IMR-90 (cell line): ENCODE results near the gene RGSL1. TPM values are rescaled to one million over a fixed set of nuclear protein-coding genes. Genes with fewer than 3 reads are reported as not detected.

Source experiments
- ATAC-seq: fragments of 200-7000 bp; cut with Tn5 transposase; 2 replicates; pipeline ENCODE4 v1.9.1; 2020; ENCODE audit warnings: low read depth, mild to moderate bottlenecking, moderate library complexity
- BruUV-seq: library from RNA; stranded (reverse); fragments of 400-500 nt; replicated peaks from 2 replicates; lab custom pipeline; 2021; lab: Mats Ljungman, UMichigan
- CTCF ChIA-PET: fragments of 300-600 bp; formaldehyde crosslinking; extraction: SDS; loops from one replicate; lab custom pipeline; 2021; ENCODE audit warnings: antibody characterized with exemption; lab: Yijun Ruan, JAX
- POLR2A ChIA-PET: fragments of 300-600 bp; sonication (Branson Sonifier 250); formaldehyde crosslinking; loops from one replicate; lab custom pipeline; 2022; ENCODE audit warnings: antibody characterized with exemption; ENCODE audit not compliant: unreplicated experiment; lab: Charles Lee
- DNase-seq: peaks from one replicate; pipeline ENCODE4 v3.0.0; 2013
- H2AFZ ChIP-seq: replicated peaks from 2 replicates; pipeline ENCODE3; 2013; ENCODE audit warnings: low read length, mild to moderate bottlenecking; ENCODE audit not compliant: poor library complexity
- H2AK5ac ChIP-seq: 2 replicates; pipeline ENCODE4 v1.6.1; 2013; ENCODE audit warnings: low read depth, low read length, inconsistent platforms
- H2AK9ac ChIP-seq: replicated peaks from 2 replicates; pipeline ENCODE3; 2013; ENCODE audit warnings: mild to moderate bottlenecking, low read depth, low read length, moderate library complexity; ENCODE audit not compliant: poor library complexity
- H2BK120ac ChIP-seq: 2 replicates; pipeline ENCODE4 v1.6.1; 2013; ENCODE audit warnings: low read depth, low read length, inconsistent platforms
- H2BK15ac ChIP-seq: 3 replicates; pipeline ENCODE4 v1.6.1; 2013; ENCODE audit warnings: low read depth, low read length, inconsistent platforms
- H2BK20ac ChIP-seq: 2 replicates; pipeline ENCODE4 v1.6.1; 2013; ENCODE audit warnings: low read depth, mild to moderate bottlenecking, inconsistent platforms, low read length, moderate library complexity
- H2BK5ac ChIP-seq: 2 replicates; pipeline ENCODE4 v1.6.1; 2013; ENCODE audit warnings: mild to moderate bottlenecking, low read depth, low read length, inconsistent platforms; ENCODE audit not compliant: poor library complexity, severe bottlenecking
- H3K14ac ChIP-seq: replicated peaks from 2 replicates; pipeline ENCODE4 v1.6.1; 2013; ENCODE audit warnings: low read depth, low read length, inconsistent platforms
- H3K18ac ChIP-seq: 2 replicates; pipeline ENCODE4 v1.6.1; 2013; ENCODE audit warnings: low read depth, low read length, control low read depth
- H3K23ac ChIP-seq: 2 replicates; pipeline ENCODE4 v1.6.1; 2013; ENCODE audit warnings: low read depth, low read length, inconsistent platforms
- H3K27ac ChIP-seq: 2 replicates; pipeline ENCODE4 v1.5.1; 2013; ENCODE audit warnings: mild to moderate bottlenecking, control low read depth, low read length; ENCODE audit not compliant: insufficient read depth
- H3K27me3 ChIP-seq: 2 replicates; pipeline ENCODE4 v1.6.1; 2013; ENCODE audit warnings: low read length; ENCODE audit not compliant: control insufficient read depth, insufficient read depth
- H3K36me3 ChIP-seq: 2 replicates; pipeline ENCODE4 v1.6.1; 2013; ENCODE audit warnings: low read length, mixed read lengths; ENCODE audit not compliant: control insufficient read depth, insufficient read depth
- H3K4ac ChIP-seq: 2 replicates; pipeline ENCODE4 v1.6.1; 2013; ENCODE audit warnings: low read depth, low read length, inconsistent platforms
- H3K4me1 ChIP-seq: 2 replicates; pipeline ENCODE4 v1.6.1; 2013; ENCODE audit warnings: low read length, mixed read lengths; ENCODE audit not compliant: control insufficient read depth, insufficient read depth
- H3K4me2 ChIP-seq: 2 replicates; pipeline ENCODE4 v1.6.1; 2013; ENCODE audit warnings: low read depth, mild to moderate bottlenecking, control low read depth, low read length, moderate library complexity
- H3K4me3 ChIP-seq: 2 replicates; pipeline ENCODE4 v1.5.1; 2013; ENCODE audit warnings: low read depth, mild to moderate bottlenecking, control low read depth, low read length, moderate library complexity; ENCODE audit not compliant: insufficient read depth
- H3K56ac ChIP-seq: 2 replicates; pipeline ENCODE4 v1.6.1; 2013; ENCODE audit warnings: low read length, inconsistent platforms; ENCODE audit not compliant: insufficient read depth; ENCODE audit errors: extremely low read depth
- H3K79me1 ChIP-seq, 2 experiments: 2 replicates each; pipeline ENCODE4 v1.6.1; 2013; ENCODE audit warnings: low read length in 2 of 2, inconsistent platforms in 1 of 2, low read depth in 1 of 2
- H3K9ac ChIP-seq: 2 replicates; pipeline ENCODE4 v1.6.1; 2013; ENCODE audit warnings: low read depth, low read length, control low read depth
- H3K9me1 ChIP-seq: 2 replicates; pipeline ENCODE4 v1.6.1; 2013; ENCODE audit warnings: low read length, inconsistent platforms; ENCODE audit not compliant: insufficient read depth
- H3K9me3 ChIP-seq: 2 replicates; pipeline ENCODE4 v1.6.1; 2013; ENCODE audit warnings: low read length; ENCODE audit not compliant: control insufficient read depth, insufficient read depth
- H4K20me1 ChIP-seq: 2 replicates; pipeline ENCODE4 v1.6.1; 2013; ENCODE audit warnings: low read length, inconsistent platforms; ENCODE audit not compliant: insufficient read depth
- H4K5ac ChIP-seq: 2 replicates; pipeline ENCODE4 v1.6.1; 2013; ENCODE audit warnings: mild to moderate bottlenecking, low read depth, low read length, control low read depth
- H4K8ac ChIP-seq, 2 experiments: 2 replicates each; pipeline ENCODE4 v1.6.1; 2013; ENCODE audit warnings: low read depth in 2 of 2, low read length in 2 of 2, control low read depth in 1 of 2, inconsistent platforms in 1 of 2
- H4K91ac ChIP-seq: 2 replicates; pipeline ENCODE4 v1.6.1; 2013; ENCODE audit warnings: low read depth, low read length, inconsistent platforms; ENCODE audit not compliant: insufficient read depth
- BHLHE40 ChIP-seq: fragments of 150-350 bp; IDR thresholded peaks from 2 replicates; pipeline ENCODE4 v1.6.1; 2016; ENCODE audit warnings: mild to moderate bottlenecking, low read depth, low read length
- CEBPB ChIP-seq: IDR thresholded peaks from 2 replicates; pipeline ENCODE4 v1.6.1; 2012; ENCODE audit warnings: low read depth, low read length, improper control_type of control experiment
- CHD1 ChIP-seq: IDR thresholded peaks from 2 replicates; pipeline ENCODE4 v1.6.1; 2012; ENCODE audit warnings: low read depth, low read length, improper control_type of control experiment
- CTCF ChIP-seq: conservative IDR thresholded peaks from 2 replicates; pipeline ENCODE4 v1.5.1; 2012; ENCODE audit warnings: mild to moderate bottlenecking, low read depth, low read length, improper control_type of control experiment
- ELK1 ChIP-seq: fragments of 150-350 bp; IDR thresholded peaks from 2 replicates; pipeline ENCODE4 v1.6.1; 2016; ENCODE audit warnings: low read depth, mild to moderate bottlenecking, low read length, moderate library complexity, borderline replicate concordance
- FOS ChIP-seq: fragments of 150-350 bp; IDR thresholded peaks from 2 replicates; pipeline ENCODE4 v1.6.1; 2016; ENCODE audit warnings: low read depth, low read length
- MAFK ChIP-seq: IDR thresholded peaks from 2 replicates; pipeline ENCODE4 v1.6.1; 2012; ENCODE audit warnings: low read depth, low read length, improper control_type of control experiment
- MAZ ChIP-seq: IDR thresholded peaks from 2 replicates; pipeline ENCODE4 v1.6.1; 2012; ENCODE audit warnings: low read depth, mild to moderate bottlenecking, low read length, improper control_type of control experiment, moderate library complexity, borderline replicate concordance
- MXI1 ChIP-seq: IDR thresholded peaks from 2 replicates; pipeline ENCODE4 v1.6.1; 2012; ENCODE audit warnings: low read depth, mild to moderate bottlenecking, low read length, moderate library complexity, borderline replicate concordance
- NFE2L2 ChIP-seq: fragments of 150-350 bp; IDR thresholded peaks from 2 replicates; pipeline ENCODE4 v1.6.1; 2016; ENCODE audit warnings: low read depth, mild to moderate bottlenecking, low read length
- POLR2A ChIP-seq: IDR thresholded peaks from 2 replicates; pipeline ENCODE4 v1.6.1; 2012; ENCODE audit warnings: mild to moderate bottlenecking, low read depth, low read length
- RAD21 ChIP-seq: IDR thresholded peaks from 2 replicates; pipeline ENCODE4 v1.6.1; 2012; ENCODE audit warnings: low read length, improper control_type of control experiment
- RCOR1 ChIP-seq: IDR thresholded peaks from 2 replicates; pipeline ENCODE4 v1.6.1; 2012; ENCODE audit warnings: mild to moderate bottlenecking, low read length, improper control_type of control experiment; ENCODE audit not compliant: insufficient replicate concordance
- RFX5 ChIP-seq: IDR thresholded peaks from 2 replicates; pipeline ENCODE4 v1.8.0; 2012; ENCODE audit warnings: low read depth, mild to moderate bottlenecking, low read length, moderate library complexity
- SMC3 ChIP-seq: fragments of 150-350 bp; IDR thresholded peaks from 2 replicates; pipeline ENCODE4 v1.6.1; 2016; ENCODE audit warnings: low read depth, mild to moderate bottlenecking, antibody characterized with exemption, low read length, moderate library complexity
- WGBS, 2 experiments: methylation state at CpG; one replicate each; pipeline versions ENCODE4 v1.1.5 to v1.1.7; 2013; ENCODE audit warnings: missing lambda C conversion rate in 2 of 2; ENCODE audit not compliant: insufficient read length in 1 of 2; ENCODE audit errors: extremely low coverage in 2 of 2; 5-methylcytosine and 5-hydroxymethylcytosine counted together
- dilution Hi-C: fragments of 300-500 bp; cut with HindIII; formaldehyde crosslinking; loops from one replicate; pipeline ENCODE4 v1.14.3; 2018; ENCODE audit warnings: low sequenced_read_pairs; ENCODE audit not compliant: unreplicated experiment
- in situ Hi-C: fragments of 300-500 bp; cut with MboI; formaldehyde crosslinking; loops from 3 replicates; pipeline ENCODE4 v1.14.3; 2019; ENCODE audit warnings: low sequenced_read_pairs, inconsistent platforms, mixed read lengths
- intact Hi-C: fragments of 100-400 bp; cut with micrococcal nuclease; formaldehyde crosslinking; loops from 2 replicates; pipeline ENCODE4 v1.10.0; 2022
- polyA plus RNA-seq, 3 experiments: library from polyadenylated mRNA; depleted of rRNA; stranded (reverse); fragments of >200 nt; gene quantifications; 2 replicates each; pipeline ENCODE4 v1.2.3, GENCODE V29; 2012; ENCODE audit warnings: low replicate concordance in 1 of 3
- total RNA-seq: library from RNA; depleted of rRNA; stranded (reverse); fragments of >200 nt; gene quantifications from 2 replicates; pipeline ENCODE4 v1.2.3, GENCODE V29; 2012
- TF ChIP-seq, protein P1 (sequence below): fragments of 150-350 bp; IDR thresholded peaks from 2 replicates; pipeline ENCODE4 v1.6.1; 2017; ENCODE audit warnings: mild to moderate bottlenecking, antibody characterized with exemption, low read length, low read depth

The RGSL1 gene
- total and polyA plus RNA-seq, 2 of the 4 experiments (the other 2 are of a cell fraction), result not detected

DNA sequence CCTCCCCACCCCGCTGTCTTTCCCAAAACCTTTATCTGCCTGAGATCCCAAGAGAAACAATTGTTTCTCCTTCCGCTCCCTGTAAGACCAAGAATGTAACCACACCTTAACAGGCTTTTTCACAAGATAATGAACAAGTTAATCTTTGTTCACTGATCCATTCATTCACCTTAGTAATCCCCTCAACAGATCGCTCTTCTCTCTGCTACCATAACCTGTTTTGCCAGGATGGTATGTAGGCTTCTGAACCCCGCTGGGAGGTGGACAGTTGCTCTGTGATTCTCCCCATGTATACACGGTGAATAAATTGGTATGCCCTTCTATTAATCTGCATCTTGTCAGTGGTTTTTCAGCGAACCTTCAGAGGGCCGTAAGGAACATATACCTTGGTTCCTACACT is 18.7 kb upstream of the RGSL1 start:
- Histone ChIP-seq H3K18ac (no peak overlapping the region), H3K4me3 (no peak overlapping the region), H3K9me3 (no peaks in the 10 kb centered on the region), H2AFZ (no peak overlapping the region), H3K79me1 (no peaks in the 10 kb centered on the region), H4K91ac (no peak overlapping the region), H4K5ac (no peak overlapping the region), H4K8ac (no peak overlapping the region), H3K14ac (no peak overlapping the region), H2BK120ac (no peak overlapping the region), H2BK15ac (no peak overlapping the region), H2BK5ac (no peak overlapping the region), H3K9ac (no peak overlapping the region), H3K36me3 (no peaks in the 10 kb centered on the region), H2BK20ac (no peak overlapping the region), H4K20me1 (no peaks in the 10 kb centered on the region), H2AK5ac (no peak overlapping the region), H3K9me1 (no peaks in the 10 kb centered on the region), H3K27me3 (no peaks in the 10 kb centered on the region), H3K56ac (no peak overlapping the region), H3K4me1 (no peaks in the 10 kb centered on the region), H3K4ac (no peak overlapping the region), H3K27ac (no peak overlapping the region), H3K23ac (no peak overlapping the region), H2AK9ac (no peak overlapping the region), H3K4me2 (no peak overlapping the region)
- no TSS peak for BruUV-seq
- ATAC-seq, result no peak
- POLR2A ChIA-PET, result no interaction called here
- WGBS, 2 experiments, result no CpG with 5 or more reads among the region's 7 CpGs
- TF ChIP-seq CHD1, result no peak
- no peak for TF ChIP-seq MXI1
- no peak for TF ChIP-seq NFE2L2
- TF ChIP-seq SMC3, result no peak
- TF ChIP-seq FOS, result no peak
- TF ChIP-seq MAZ, result no peak
- no peak for TF ChIP-seq CTCF
- TF ChIP-seq RFX5, result no peak
- no peak for TF ChIP-seq RCOR1
- no peak for TF ChIP-seq POLR2A
- TF ChIP-seq BHLHE40, result no peak
- TF ChIP-seq ELK1, result no peak
- no peak for TF ChIP-seq RAD21
- TF ChIP-seq MAFK, result no peak
- no peak for TF ChIP-seq CEBPB
- TF ChIP-seq, protein P1, sequence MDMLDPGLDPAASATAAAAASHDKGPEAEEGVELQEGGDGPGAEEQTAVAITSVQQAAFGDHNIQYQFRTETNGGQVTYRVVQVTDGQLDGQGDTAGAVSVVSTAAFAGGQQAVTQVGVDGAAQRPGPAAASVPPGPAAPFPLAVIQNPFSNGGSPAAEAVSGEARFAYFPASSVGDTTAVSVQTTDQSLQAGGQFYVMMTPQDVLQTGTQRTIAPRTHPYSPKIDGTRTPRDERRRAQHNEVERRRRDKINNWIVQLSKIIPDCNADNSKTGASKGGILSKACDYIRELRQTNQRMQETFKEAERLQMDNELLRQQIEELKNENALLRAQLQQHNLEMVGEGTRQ, result no peak
- dilution Hi-C loops, result no loop called here
- in situ Hi-C loops, result no loop called here
- intact Hi-C loops, result no loop called here
- DNase-seq, result no peak
- CTCF ChIA-PET, result no interaction called here
